H1 (cell line): ENCODE measurements around the gene SNAP29. TPM values are rescaled to one million over a fixed set of nuclear protein-coding genes. Genes with fewer than 3 reads are reported as not detected.

Experiments used
- CTCF ChIA-PET: fragments of 300-600 bp; sonication (Branson Sonifier 250); formaldehyde crosslinking; loops from one replicate; lab custom pipeline; 2021; ENCODE audit not compliant: partially characterized antibody; lab: Charles Lee
- POLR2A ChIA-PET: fragments of 300-600 bp; sonication (Branson Sonifier 250); formaldehyde crosslinking; loops from one replicate; lab custom pipeline; 2021; ENCODE audit warnings: inconsistent platforms; ENCODE audit not compliant: partially characterized antibody; lab: Charles Lee
- DNase-seq, 2 experiments: peaks; one replicate each; pipeline versions ENCODE4 v3.0.0 to v3.0.0-alpha.2; 2010 to 2022; ENCODE audit warnings: low spot score in 2 of 2, low read depth in 1 of 2, mixed read lengths in 1 of 2
- FAIRE-seq: peaks from 2 replicates; lab custom pipeline; 2011; peaks lifted over from hg19 to GRCh38; lab: Jason Lieb, UNC
- H2AFZ ChIP-seq: 2 replicates; pipeline ENCODE4 v1.8.1; 2012; ENCODE audit warnings: low read length, inconsistent platforms
- H2AK5ac ChIP-seq: 2 replicates; pipeline ENCODE4 v1.6.1; 2013; ENCODE audit warnings: low read depth, low read length
- H2BK120ac ChIP-seq: replicated peaks from 2 replicates; pipeline ENCODE3; 2013; ENCODE audit warnings: low read depth, low read length, inconsistent platforms
- H2BK12ac ChIP-seq: 2 replicates; pipeline ENCODE4 v1.6.1; 2013; ENCODE audit warnings: low read depth, low read length
- H2BK15ac ChIP-seq: 2 replicates; pipeline ENCODE4 v1.6.1; 2013; ENCODE audit warnings: low read length
- H2BK20ac ChIP-seq: 2 replicates; pipeline ENCODE4 v1.6.1; 2013; ENCODE audit warnings: low read length
- H2BK5ac ChIP-seq: 2 replicates; pipeline ENCODE4 v1.6.1; 2013; ENCODE audit warnings: low read depth, low read length
- H3K14ac ChIP-seq: 2 replicates; pipeline ENCODE4 v1.6.1; 2013; ENCODE audit warnings: inconsistent platforms; ENCODE audit not compliant: insufficient read length
- H3K18ac ChIP-seq: 2 replicates; pipeline ENCODE4 v1.6.1; 2013; ENCODE audit warnings: low read length; ENCODE audit errors: extremely low read depth
- H3K23ac ChIP-seq: 2 replicates; pipeline ENCODE4 v1.6.1; 2013; ENCODE audit warnings: inconsistent platforms; ENCODE audit not compliant: insufficient read length
- H3K23me2 ChIP-seq: 2 replicates; pipeline ENCODE4 v1.6.1; 2013; ENCODE audit warnings: low read depth, low read length
- H3K27ac ChIP-seq: 2 replicates; pipeline ENCODE4 v1.6.1; 2011; ENCODE audit warnings: low read depth, low read length, inconsistent platforms
- H3K27me3 ChIP-seq, 4 experiments: replicated peaks in 1 of 4; 1 replicate in 1 of 4; 2 replicates in 3 of 4; pipeline versions ENCODE4 v1.6.1 to v1.8.1; 2011 to 2013; ENCODE audit warnings: low read length in 3 of 4, mild to moderate bottlenecking in 3 of 4, inconsistent platforms in 2 of 4, mixed read lengths in 2 of 4, moderate library complexity in 1 of 4; ENCODE audit not compliant: control insufficient read depth in 3 of 4, insufficient read depth in 3 of 4; ENCODE audit errors: extremely low read depth in 1 of 4
- H3K36me3 ChIP-seq, 4 experiments: 2 replicates each; pipeline versions ENCODE4 v1.6.1 to v1.8.1; 2011 to 2013; ENCODE audit warnings: mild to moderate bottlenecking in 4 of 4, low read length in 3 of 4, moderate library complexity in 2 of 4, control low read depth in 1 of 4, inconsistent platforms in 1 of 4; ENCODE audit not compliant: insufficient read depth in 4 of 4, control insufficient read depth in 2 of 4
- H3K4ac ChIP-seq: replicated peaks from 2 replicates; pipeline ENCODE3; 2013; ENCODE audit warnings: low read length, low read depth, mixed read lengths, inconsistent platforms; ENCODE audit not compliant: insufficient read length
- H3K4me1 ChIP-seq, 4 experiments: replicated peaks in 1 of 4; 1 replicate in 1 of 4; 2 replicates in 3 of 4; pipeline versions ENCODE4 v1.6.1 to v1.8.1; 2011 to 2013; ENCODE audit warnings: low read length in 3 of 4, inconsistent platforms in 2 of 4, mixed read lengths in 1 of 4; ENCODE audit not compliant: insufficient read depth in 4 of 4, control insufficient read depth in 3 of 4
- H3K4me2 ChIP-seq, 2 experiments: 2 replicates each; pipeline versions ENCODE4 v1.6.1 to v1.8.1; 2011 to 2013; ENCODE audit warnings: low read depth in 2 of 2, low read length in 2 of 2, control low read depth in 1 of 2, inconsistent platforms in 1 of 2, mild to moderate bottlenecking in 1 of 2; ENCODE audit not compliant: insufficient read depth in 1 of 2
- H3K4me3 ChIP-seq, 4 experiments: fragments of 200-600, 300-600 bp in 1 of 4; sonication (generic), shearing (Covaris generic), sonication (Bioruptor Twin) in 1 of 4; 2 replicates each; pipeline versions ENCODE4 v1.5.1 to v1.8.1; 2011 to 2016; ENCODE audit warnings: low read length in 4 of 4, low read depth in 3 of 4, control low read depth in 2 of 4, inconsistent platforms in 2 of 4, mild to moderate bottlenecking in 2 of 4, mixed read lengths in 1 of 4, moderate library complexity in 1 of 4; ENCODE audit not compliant: insufficient read depth in 2 of 4; ENCODE audit errors: extremely low read depth in 1 of 4
- H3K56ac ChIP-seq: replicated peaks from 2 replicates; pipeline ENCODE3; 2013; ENCODE audit warnings: low read depth, mild to moderate bottlenecking, mixed read lengths, low read length, inconsistent platforms; ENCODE audit not compliant: insufficient read length
- H3K79me1 ChIP-seq: 2 replicates; pipeline ENCODE4 v1.6.1; 2013; ENCODE audit warnings: low read depth, low read length, control low read depth
- H3K79me2 ChIP-seq, 2 experiments: 2 replicates each; pipeline versions ENCODE4 v1.6.1 to v1.8.1; 2012 to 2013; ENCODE audit warnings: low read length in 2 of 2, mild to moderate bottlenecking in 2 of 2, inconsistent platforms in 1 of 2; ENCODE audit not compliant: insufficient read depth in 2 of 2, control insufficient read depth in 1 of 2
- H3K9ac ChIP-seq, 4 experiments: replicated peaks in 1 of 4; 1 replicate in 1 of 4; 2 replicates in 3 of 4; pipeline versions ENCODE4 v1.6.1 to v1.8.1; 2011 to 2013; ENCODE audit warnings: low read depth in 3 of 4, low read length in 3 of 4, control low read depth in 2 of 4, mild to moderate bottlenecking in 2 of 4, moderate library complexity in 2 of 4, inconsistent platforms in 1 of 4; ENCODE audit errors: extremely low read depth in 1 of 4
- H3K9me3 ChIP-seq, 2 experiments: 2 replicates each; pipeline versions ENCODE4 v1.6.1 to v1.8.1; 2012 to 2013; ENCODE audit warnings: mild to moderate bottlenecking in 2 of 2, moderate library complexity in 2 of 2, control low read depth in 1 of 2, inconsistent platforms in 1 of 2, low read depth in 1 of 2, low read length in 1 of 2, mixed read lengths in 1 of 2; ENCODE audit not compliant: insufficient read depth in 2 of 2
- H4K20me1 ChIP-seq, 2 experiments: replicated peaks in 1 of 2; 2 replicates each; pipeline versions ENCODE3 to v1.8.1; 2011 to 2013; ENCODE audit warnings: inconsistent platforms in 2 of 2, low read length in 2 of 2, mild to moderate bottlenecking in 1 of 2; ENCODE audit not compliant: insufficient read depth in 2 of 2, control insufficient read depth in 1 of 2
- H4K5ac ChIP-seq: 2 replicates; pipeline ENCODE4 v1.6.1; 2013; ENCODE audit warnings: low read length, low read depth, mixed read lengths, inconsistent platforms; ENCODE audit not compliant: insufficient read length
- H4K8ac ChIP-seq: 2 replicates; pipeline ENCODE4 v1.8.0; 2013; ENCODE audit warnings: mild to moderate bottlenecking, moderate library complexity, low read length, inconsistent platforms; ENCODE audit not compliant: insufficient read depth; ENCODE audit errors: extremely low read depth
- H4K91ac ChIP-seq: replicated peaks from 2 replicates; pipeline ENCODE3; 2013; ENCODE audit warnings: low read length, mixed read lengths, inconsistent platforms; ENCODE audit not compliant: insufficient read length
- CBX8 ChIP-seq: fragments of 300-800, 300-1000 bp; sonication (generic); IDR thresholded peaks from 2 replicates; pipeline ENCODE4 v1.7.1; 2016; ENCODE audit warnings: low read depth, low read length, borderline replicate concordance
- CHD2 ChIP-seq: IDR thresholded peaks from 2 replicates; pipeline ENCODE4 v1.6.1; 2012; ENCODE audit warnings: low read length, improper control_type of control experiment
- JUND ChIP-seq: IDR thresholded peaks from 2 replicates; pipeline ENCODE4 v1.6.1; 2011; ENCODE audit warnings: mild to moderate bottlenecking, improper control_type of control experiment, low read length
- KDM1A ChIP-seq: fragments of 200-600, 300-600 bp; sonication (generic); IDR thresholded peaks from 2 replicates; pipeline ENCODE4 v1.7.1; 2016; ENCODE audit warnings: mild to moderate bottlenecking, low read length, borderline replicate concordance
- KDM4A ChIP-seq: IDR thresholded peaks from one replicate; pipeline ENCODE4 v1.7.1; 2012; ENCODE audit warnings: low read depth, mild to moderate bottlenecking, moderate library complexity, low read length, inconsistent platforms; ENCODE audit not compliant: severe bottlenecking
- RNF2 ChIP-seq: fragments of 200-900, 300-1000 bp; sonication (generic); IDR thresholded peaks from 2 replicates; pipeline ENCODE4 v1.7.1; 2016; ENCODE audit warnings: borderline replicate concordance, low read depth, mild to moderate bottlenecking, antibody characterized with exemption, low read length; ENCODE audit not compliant: poor library complexity, severe bottlenecking; ENCODE audit errors: missing control alignments
- TCF12 ChIP-seq: IDR thresholded peaks from 2 replicates; pipeline ENCODE4 v1.6.1; 2011; ENCODE audit warnings: low read depth, mild to moderate bottlenecking, low read length
- WGBS, 2 experiments: shearing (Covaris generic) in 1 of 2; methylation state at CpG; one replicate each; pipeline versions ENCODE4 v1.1.6 to v1.1.7; 2013 to 2015; ENCODE audit warnings: low lambda C conversion rate in 2 of 2, mixed read lengths in 2 of 2, inconsistent platforms in 1 of 2, low coverage in 1 of 2, missing lambda C conversion rate in 1 of 2; ENCODE audit not compliant: insufficient replicate concordance in 2 of 2, insufficient coverage in 1 of 2, insufficient read length in 1 of 2; ENCODE audit errors: extremely low coverage in 1 of 2, missing lambda C conversion rate in 1 of 2; 5-methylcytosine and 5-hydroxymethylcytosine counted together
- polyA plus RNA-seq, 7 experiments: library from polyadenylated mRNA; depleted of rRNA in 3 of 7; stranded (reverse) in 5 of 7; unstranded in 2 of 7; fragments of >200 nt in 5 of 7; fragments of 200-250 nt in 2 of 7; gene quantifications; 1 replicate in 5 of 7; 2 replicates in 1 of 7; 4 replicates in 1 of 7; pipeline versions ENCODE4 v1.2.1 to v1.2.3, GENCODE V29; 2011 to 2013; ENCODE audit warnings: missing spikeins in 2 of 7, mixed read lengths in 2 of 7
- total RNA-seq: library from RNA; stranded (reverse); fragmentation: NEBNext Ultra II Directional; extraction: Animal tissue kit (Norgen Biotek cat#: 25700); gene quantifications from 2 replicates; pipeline ENCODE4 v1.2.1, GENCODE V29; 2021

The SNAP29 gene
- total and polyA plus RNA-seq, 2 of the 8 experiments (the other 6 are each of a cell fraction or from before 2014, with no cell fraction given), result 11.8 to 15.0 TPM

- H3K9ac ChIP-seq, result no peak overlapping the region
- H3K36me3 ChIP-seq, result no peaks in the 10 kb centered on the region
- no peak overlapping the region for H4K5ac ChIP-seq
- no peak for FAIRE-seq
- no peak overlapping the region for H4K8ac ChIP-seq
- H3K4ac ChIP-seq, result no peak overlapping the region
- no peak overlapping the region for H3K56ac ChIP-seq
- H2BK15ac ChIP-seq, result no peak overlapping the region
- H4K91ac ChIP-seq, result no peak overlapping the region
- peaks cover under 1% of the 10 kb centered on the region; the same call in 1 of the 2 replicates for H3K79me1 ChIP-seq
- H3K27ac ChIP-seq, result no peak overlapping the region
- no peak overlapping the region for H2BK20ac ChIP-seq
- H2AFZ ChIP-seq, result no peak overlapping the region
- peaks cover 10% of the 10 kb centered on the region for H3K23me2 ChIP-seq
- 87% methylated on average over 2 of the region's 2 CpGs; no CpG with 5 or more reads in 1 of the 2 experiments for WGBS, 2 experiments
- H2AK5ac ChIP-seq, result no peak overlapping the region
- DNase-seq, result no peak
- no peak overlapping the region for H3K14ac ChIP-seq
- POLR2A ChIA-PET, result no interaction called here
- H3K4me2 ChIP-seq, result no peak overlapping the region
- H2BK5ac ChIP-seq, result no peak overlapping the region
- H3K4me1 ChIP-seq, result peaks cover 0 to 2% (median under 1%) of the 10 kb centered on the region in 4 experiments; a peak in 4 of 7 replicates
- CTCF ChIA-PET, result interaction anchor here (0.8 to 1.3 kb wide), 3 partner anchors 9 to 28 kb away, joined by 3 to 6 read pairs (median 3); no protein-coding TSS in a partner anchor
- H4K20me1 ChIP-seq, result peaks cover 1 to 2% of the 10 kb centered on the region in 2 experiments
- TF ChIP-seq JUND (no peak), CHD2 (no peak), CBX8 (no peak), TCF12 (no peak), KDM1A (no peak), KDM4A (no peak), RNF2 (no peak)
- TF ChIP-seq, all 59 proteins: peak for 0
- Histone ChIP-seq H3K4me3 (no peak overlapping the region), H2BK120ac (no peak overlapping the region), H3K18ac (no peak overlapping the region), H3K79me2 (peaks cover 0 to 3% of the 10 kb centered on the region in 2 experiments; a peak in 2 of 4 replicates), H3K27me3 (no peaks in the 10 kb centered on the region), H3K23ac (no peak overlapping the region), H3K9me3 (no peaks in the 10 kb centered on the region), H2BK12ac (no peak overlapping the region)
Observed at GRCh38 chr22:20862540-20862939, 3.7 kb downstream of the SNAP29 start.
